Anterior cingulate cortex (tissue), 58 donors: ENCODE results near the gene SPART.
"Not testable (repeated sequence)": the region's sequence is repeated elsewhere in the genome, so short reads cannot be mapped to it uniquely, and the experiment has no call there.

Source experiments
- DNase-seq, 58 donors: peaks; one replicate each; lab custom pipeline; 2025; lab: John Stamatoyannopoulos, UW

The SPART gene

GRCh38 chr13:36323951-36324566, 22.1 kb downstream of the SPART start:
- DNase-seq: no peak

GRCh38 chr13:36323408-36323807, 22.8 kb downstream of the SPART start:
- no peak for DNase-seq

DNA sequence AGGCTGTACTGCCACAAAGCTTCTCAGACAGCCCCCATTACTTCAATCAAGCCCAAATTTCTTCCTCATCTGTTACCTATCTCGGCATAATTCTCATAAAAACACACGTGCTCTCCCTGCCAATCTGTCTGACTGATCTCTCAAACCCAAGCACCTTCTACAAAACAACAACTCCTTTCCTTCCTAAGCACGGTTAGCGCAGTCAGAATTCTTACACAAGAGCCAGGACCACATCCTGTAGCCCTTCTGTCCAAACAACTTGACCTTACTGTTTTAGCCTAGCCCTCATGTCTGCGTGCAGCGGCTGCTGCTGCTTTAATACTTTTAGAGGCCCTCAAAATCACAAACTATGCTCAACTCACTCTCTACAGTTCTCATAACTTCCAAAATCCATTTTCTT, 26.4 kb downstream of the SPART start:
- not testable (repeated sequence) for DNase-seq

DNA sequence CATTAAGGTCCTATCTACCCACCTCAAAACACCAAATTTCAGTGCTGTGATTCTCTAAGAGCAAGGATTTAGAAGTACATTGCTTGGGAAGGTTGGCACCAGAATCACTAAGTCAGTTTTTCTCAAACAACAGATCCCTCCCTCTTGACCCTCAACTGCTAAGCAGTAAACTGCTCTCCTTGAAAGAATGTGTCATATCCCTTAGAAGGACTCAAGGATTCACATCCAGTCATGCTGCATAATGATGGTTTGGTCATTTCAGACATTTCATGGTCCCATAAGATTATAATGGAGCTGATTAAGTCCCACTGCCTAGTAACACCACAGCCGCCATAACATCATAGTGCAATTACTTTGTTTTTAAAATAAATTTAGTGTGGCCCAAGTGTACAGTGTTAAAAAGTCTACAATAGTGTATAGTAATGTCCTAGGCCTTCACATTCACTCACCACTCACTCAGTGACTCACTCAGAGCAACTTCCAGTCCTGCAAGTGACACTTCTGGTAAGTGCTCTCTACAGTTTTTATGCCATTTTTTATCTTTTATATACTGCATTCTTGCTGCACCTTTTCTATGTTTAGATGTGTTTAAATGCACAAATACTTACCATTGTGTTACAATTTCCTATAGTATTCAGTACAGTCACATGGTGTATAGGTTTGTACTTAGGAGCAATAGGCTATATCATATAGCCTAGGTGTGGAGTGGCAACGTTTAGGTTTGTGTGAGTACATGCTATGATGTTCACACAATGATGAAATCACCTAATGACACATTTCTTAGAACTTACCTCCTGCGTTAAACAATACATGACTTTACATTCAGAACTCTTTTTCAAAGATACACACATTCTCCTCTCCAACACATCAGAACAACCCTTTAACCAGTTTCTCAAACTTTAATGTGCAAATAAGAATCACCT, 32.9 kb downstream of the SPART start:
- DNase-seq: no peak

DNA sequence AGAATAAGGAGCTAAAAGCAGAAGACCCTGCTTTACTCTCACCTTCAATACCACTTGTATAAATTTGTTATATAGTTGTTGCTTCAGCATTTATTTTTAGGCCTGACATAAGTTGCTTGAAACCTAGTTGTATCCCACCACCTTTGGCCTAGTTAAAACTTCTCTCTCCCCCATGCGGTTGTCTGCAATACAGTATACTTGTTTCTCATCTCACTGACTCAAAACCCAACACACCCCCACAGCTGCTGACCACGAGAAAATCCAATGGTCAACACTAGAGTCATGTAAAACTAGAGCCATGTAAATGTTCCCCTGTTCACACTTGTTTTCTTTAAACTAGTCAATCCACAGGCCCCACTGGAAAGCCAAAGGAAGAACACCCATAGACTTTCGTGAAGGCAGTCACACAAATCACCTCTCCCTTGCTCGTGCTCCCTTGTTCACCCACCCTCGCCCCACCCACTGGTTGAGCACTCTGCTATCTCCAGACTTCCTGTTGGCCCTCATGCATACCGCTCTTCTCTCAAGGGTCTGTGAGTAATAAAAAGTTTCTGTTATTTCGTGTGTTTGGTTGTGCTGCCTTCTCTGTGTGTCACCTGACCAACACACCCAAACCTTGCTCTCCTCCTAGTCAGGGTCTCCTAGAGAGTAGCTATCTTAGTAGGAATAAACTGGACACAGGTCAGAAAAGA, 35.6 kb downstream of the SPART start:
- no peak for DNase-seq

GRCh38 chr13:36302289-36302688, 43.9 kb downstream of the SPART start:
- DNase-seq: no peak

DNA sequence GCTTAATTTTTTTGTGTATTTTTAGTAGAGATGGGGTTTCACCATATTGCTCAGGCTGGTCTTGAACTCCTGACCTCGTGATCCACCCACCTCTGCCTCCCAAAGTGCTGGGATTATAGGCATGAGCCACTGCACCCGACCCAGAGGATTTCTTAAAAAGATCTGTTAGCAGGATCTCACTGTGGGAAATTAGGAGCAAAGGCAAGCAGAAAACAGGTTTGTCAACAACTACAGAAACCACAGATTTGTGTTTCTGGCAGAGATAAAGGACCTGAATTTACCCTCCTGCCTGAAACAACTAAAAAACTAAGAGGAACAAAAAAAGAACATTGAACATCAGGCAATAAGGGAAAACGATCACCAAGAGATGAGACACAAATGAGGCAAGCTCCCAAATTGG, 46.7 kb downstream of the SPART start:
- DNase-seq: not testable (repeated sequence)

GRCh38 chr13:36298535-36299068, 47.6 kb downstream of the SPART start:
- peak in 1 of 58 donors; percentile 27 for DNase-seq

DNA sequence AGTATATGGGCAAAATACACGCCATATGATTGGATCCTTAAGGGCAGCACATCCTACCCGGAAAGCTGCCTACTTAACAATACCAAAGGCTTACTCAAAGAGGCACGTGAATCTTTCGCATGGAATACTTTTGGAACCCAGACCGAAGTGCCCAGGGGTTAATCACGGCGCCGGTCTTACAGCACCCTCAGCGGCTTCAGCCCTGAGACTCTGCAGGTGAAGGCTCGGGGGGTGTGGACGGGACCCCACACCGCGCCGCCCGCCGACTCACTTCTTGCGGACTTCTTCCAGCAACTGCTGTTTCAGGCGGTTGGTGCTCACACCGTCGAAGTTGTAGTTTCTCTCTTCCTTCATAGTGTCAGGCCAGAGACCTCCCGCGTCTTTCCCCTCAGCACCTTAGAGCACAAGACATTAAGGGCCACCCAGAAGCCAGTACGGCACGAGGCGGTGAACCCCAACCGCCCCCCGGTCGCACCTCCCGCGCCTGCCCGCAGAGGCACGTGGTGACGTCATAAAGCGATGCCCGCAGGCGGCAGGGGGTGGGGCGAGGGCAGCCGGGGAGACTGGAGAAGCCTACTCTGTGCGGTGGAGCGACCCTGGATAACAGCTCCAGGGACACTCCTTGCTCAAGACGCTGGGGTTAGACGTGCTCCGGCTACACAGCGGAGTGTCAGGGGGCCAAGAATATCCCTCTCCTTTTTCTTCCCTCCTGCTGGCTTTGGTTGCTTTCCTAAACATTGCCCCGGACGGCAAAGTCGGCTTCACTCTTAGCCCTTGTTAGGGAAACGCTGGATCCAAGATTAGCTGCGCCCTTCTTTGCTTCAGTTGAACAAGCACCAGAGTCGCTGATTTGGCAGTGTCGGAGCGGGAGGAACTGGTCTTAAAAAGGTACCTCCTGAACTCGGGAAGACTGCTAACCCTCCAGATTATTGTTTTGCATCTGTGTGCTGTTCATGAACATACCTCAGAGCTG, 48.5 kb downstream of the SPART start, which contains the start of gene CCDC169:
CCDC169 (minus strand) TSS at position 449 of the 973 bp plus-strand sequence; CDS start at position 354, 95 bp downstream.
- peak in 55 of 58 donors; percentile 6 to 77 (median 51) for DNase-seq

- no peak for DNase-seq
These were observed 52.1 kb downstream of the SPART start for GRCh38 chr13:36294096-36294495.

DNA sequence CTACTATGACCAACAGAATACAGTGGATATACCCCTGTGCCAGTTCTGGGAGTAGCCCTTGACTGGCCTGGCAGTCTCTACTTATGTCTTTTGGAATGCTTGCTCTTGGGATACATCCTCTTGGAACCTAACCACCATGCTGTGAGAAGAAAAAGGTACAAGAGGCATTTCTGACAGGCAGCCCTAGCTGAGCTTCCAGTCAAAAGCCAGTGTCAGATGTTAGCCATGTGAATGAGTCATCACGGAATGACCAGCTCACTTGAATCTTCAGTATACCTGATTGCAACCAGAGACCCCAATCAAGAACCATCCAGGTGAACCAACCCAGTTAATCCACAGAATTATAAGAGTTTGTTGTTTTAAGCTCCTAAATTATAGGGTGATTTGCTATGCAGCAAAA, 52.7 kb downstream of the SPART start:
- no peak for DNase-seq

DNA sequence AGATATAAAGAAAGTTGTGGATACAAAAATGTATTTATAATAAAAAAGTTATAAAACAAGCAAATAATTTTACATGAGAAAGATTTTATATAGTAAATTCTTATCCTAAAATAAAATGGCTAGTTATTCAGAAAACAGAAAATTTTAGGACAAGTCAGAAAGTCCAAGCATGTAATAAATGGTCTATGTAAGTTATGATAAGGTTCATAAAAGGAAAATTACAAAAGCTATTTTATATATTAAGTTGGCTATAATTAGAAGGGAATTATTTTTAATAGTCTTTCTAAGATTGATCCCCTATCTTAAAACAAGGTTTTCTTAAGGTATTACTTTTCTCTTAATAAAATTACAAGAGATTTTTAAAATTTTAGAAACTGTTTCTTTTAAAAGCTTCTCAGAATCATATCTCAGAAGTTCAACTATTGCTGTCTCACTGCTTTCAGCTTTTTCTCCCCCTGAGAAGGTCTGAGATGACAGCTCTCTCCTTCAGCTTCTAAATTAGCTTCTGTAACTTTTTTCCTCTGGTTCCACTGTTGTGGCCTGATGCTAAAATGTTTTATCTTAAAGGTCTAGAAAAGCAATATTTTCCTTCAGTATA, 57.3 kb downstream of the SPART start:
- no peak for DNase-seq

- DNase-seq: no peak
These were observed 60.2 kb downstream of the SPART start for GRCh38 chr13:36286006-36286405.

- peak in 1 of 58 donors; percentile 18 for DNase-seq
These were observed 63.3 kb downstream of the SPART start for GRCh38 chr13:36282821-36283432.

GRCh38 chr13:36275190-36276002, 70.8 kb downstream of the SPART start:
- peak in 6 of 58 donors; percentile 3 to 40 (median 12) for DNase-seq

DNA sequence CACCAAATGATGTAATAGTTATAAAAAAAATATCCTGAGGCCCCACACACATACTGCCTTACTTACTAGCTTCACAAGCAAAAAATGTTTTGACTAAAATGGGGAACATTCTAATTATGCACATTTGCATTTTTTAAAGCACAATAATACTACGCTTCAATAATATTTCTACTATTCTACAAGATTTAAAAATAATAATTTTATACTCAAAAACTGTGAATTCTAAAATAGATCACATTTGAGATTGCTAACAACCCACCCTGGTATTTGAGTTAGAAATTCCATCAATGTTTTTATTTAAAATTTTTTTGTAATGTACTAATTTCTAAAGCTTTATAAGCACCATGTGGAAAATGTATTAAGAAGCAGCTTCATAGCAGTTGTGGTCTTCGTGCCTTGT, 72.8 kb downstream of the SPART start:
- no peak for DNase-seq

DNA sequence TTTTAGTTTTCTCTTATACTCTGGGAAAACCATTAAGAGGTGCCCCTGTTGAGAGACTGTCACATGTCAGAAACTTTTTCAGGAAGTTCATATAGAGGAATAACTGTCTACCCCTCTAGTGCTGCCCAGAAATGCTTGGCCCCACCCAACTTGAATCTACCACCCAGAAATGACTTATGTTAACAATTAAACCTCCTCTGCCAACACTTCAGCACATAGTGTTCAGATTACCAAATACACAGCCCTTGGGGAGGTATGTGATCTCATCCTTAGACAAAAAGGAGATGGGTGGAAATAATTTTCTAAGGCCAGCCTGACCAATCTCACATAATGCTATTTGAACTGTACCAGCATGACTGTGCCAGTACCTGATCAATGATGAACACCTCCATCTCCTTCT, 84.2 kb downstream of the SPART start:
- DNase-seq: no peak

GRCh38 chr13:36261011-36261410, 85.2 kb downstream of the SPART start:
- no peak for DNase-seq
